ENCODE results near the gene PFKL.
"Not testable (repeated sequence)": the region's sequence is repeated elsewhere in the genome, so short reads cannot be mapped to it uniquely, and the experiment has no call there.

The PFKL gene

DNA sequence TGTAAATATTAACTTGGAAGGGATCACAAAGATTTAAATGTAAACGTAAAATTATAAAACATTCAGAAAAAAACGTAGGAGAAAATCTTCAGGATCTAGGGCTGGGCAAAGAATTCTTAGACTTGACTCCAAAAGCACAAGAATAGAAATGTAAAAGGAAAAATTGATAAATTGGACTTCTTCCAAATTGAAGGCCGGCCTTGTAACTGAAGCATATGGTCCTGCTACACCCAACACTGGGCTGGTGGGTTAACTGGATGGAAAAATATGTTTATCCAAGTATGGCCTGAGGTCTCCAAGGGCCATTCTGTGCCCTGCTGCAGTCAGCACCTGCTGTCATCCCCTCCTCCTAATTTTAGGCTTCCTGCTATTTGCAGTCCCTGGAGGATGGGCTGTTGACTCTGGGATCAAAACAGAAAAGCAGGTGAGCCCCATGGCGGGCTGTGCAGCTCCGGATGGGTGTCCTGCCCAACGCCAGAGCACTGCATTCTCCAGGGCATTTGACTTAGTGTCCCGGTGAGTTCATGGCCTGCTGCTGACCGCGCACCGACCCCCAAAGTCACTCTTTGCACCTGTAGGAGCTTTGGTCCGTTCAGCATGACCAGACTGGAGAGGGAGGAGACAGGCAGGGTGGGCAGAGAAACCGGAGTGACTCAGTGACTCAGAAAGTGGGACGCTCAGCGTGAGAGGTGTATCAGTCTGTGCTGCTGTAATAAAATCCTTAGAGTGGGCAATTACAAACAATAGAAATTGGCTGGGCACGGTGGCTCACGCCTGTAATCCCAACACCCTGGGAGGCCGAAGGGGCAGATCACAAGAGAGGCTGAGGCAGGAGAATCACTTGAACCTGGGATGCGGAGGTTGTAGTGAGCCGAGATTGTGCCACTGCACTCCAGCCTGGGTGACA lies 20.2 kb upstream of the PFKL start:
- DNase-seq: no peak

DNA sequence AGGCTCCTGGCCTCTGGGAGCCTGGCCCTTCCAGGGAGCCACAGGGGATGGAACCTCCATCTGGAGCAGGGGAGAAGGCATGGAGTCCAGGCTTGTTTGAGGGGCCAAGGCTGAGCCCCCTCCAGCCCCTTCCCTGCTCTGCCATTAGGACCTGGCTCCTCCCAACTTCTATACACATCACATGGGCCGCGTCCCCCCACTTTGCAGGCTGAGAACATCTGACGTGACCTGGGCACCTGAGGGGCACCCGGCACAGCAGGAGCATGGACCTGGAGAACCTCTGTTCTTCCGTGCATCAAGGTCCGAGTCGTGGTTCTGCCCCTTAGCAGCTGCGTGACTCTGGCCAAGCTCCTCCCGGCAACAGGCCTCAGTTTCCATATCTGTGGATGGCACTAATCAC lies 18.1 kb upstream of the PFKL start:
- DNase-seq: no peak

DNA sequence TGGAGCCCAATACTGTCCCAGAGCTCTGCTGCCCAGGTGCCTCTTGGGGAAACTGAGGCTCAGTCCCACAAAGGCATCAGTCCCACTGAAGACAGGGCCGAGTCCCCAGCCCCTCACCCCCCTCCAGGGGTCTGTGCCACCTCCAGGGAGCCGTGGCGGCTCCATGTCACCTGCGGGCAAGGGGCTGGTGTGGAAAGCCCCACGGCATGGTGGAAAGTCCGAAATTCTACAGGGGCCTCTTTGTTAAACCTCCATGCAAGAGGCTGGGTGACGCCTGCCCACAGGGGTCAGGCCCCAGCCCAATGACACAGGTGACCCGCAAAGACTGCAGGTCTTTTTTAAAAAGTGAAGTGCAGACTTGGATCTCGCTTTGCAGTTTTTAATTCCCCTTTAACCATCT lies 17.5 kb upstream of the PFKL start:
- no peak for DNase-seq

DNA sequence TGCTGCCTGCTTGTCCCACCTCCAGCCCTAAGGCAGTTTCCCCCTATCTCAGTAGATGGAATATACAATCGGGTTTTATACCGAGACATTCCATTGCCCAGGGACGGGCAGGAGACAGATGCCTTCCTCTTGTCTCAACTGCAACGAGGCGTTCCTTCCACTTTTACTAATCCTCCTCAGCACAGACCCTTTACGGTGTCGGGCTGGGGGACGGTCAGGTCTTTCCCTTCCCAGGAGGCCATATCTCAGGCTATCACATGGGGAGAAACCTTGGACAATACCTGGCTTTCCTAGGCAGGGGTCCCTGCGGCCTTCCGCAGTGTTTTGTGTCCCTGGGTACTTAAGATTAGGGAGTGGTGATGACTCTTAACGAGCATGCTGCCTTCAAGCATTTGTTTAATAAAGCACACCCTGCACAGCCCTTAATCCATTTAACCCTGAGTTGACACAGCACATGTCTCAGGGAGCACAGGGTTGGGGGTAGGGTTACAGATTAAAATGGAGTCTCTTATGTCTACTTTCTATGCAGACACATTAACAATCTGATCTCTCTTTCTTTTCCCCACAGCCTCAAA lies 16.6 kb upstream of the PFKL start:
- DNase-seq: not testable (repeated sequence)

DNA sequence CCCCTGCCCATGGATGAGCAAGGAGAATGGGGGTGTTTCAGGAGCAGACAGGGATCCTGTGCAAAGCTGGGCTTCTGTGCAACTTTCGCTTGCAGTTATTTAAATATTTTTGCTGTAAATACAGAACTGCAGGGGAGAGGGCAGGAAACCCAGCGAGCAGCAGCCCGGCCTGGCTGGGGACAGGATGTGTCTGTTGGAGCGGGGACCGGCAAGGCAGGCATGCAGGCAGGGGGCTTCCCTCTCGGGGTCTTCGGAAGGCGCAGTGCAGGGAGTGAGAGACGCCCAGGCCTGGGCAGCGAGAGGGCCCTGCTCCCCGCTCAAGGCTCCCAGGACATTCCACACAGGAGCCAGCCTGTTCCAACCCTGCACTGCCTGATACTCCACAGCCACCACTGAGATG lies 15.9 kb upstream of the PFKL start:
- no peak for DNase-seq

DNA sequence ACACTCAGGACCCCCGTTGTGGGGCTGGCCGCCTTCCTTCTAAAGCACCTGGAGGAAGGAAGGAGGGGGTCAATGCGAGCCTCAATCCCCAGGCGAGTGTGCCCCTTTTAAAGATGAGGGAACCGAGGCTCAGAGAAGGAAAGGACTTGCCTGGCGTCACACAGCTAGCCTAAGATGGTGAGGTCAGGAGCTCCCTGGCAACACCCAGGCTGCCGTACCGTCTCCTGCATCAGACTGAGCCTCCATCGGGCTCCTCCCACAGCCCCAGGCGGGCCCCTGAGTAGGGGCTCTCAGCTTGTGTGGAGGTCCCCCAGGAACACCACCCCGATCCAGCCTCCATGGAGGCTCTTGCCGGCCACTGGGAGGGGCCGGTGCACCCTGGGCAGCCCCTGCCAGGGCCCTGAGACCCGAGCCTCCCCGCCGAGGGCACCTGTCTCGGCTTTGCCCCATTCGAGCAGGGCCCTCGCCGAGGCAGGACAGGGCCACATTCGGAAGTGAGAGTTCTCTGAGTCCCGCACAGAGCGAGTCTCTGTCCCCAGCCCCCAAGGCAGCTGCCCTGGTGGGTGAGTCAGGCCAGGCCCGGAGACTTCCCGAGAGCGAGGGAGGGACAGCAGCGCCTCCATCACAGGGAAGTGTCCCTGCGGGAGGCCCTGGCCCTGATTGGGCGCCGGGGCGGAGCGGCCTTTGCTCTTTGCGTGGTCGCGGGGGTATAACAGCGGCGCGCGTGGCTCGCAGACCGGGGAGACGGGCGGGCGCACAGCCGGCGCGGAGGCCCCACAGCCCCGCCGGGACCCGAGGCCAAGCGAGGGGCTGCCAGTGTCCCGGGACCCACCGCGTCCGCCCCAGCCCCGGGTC lies 14.5 kb upstream of the PFKL start, which contains the start of gene AIRE:
TSS of gene AIRE (plus strand) at position 739 of the 855 bp plus-strand sequence. CDS start 131 bp downstream, outside the sequence.
- DNase-seq: peak in 3 of 4 experiments; percentile 41 to 46 (median 45)

DNA sequence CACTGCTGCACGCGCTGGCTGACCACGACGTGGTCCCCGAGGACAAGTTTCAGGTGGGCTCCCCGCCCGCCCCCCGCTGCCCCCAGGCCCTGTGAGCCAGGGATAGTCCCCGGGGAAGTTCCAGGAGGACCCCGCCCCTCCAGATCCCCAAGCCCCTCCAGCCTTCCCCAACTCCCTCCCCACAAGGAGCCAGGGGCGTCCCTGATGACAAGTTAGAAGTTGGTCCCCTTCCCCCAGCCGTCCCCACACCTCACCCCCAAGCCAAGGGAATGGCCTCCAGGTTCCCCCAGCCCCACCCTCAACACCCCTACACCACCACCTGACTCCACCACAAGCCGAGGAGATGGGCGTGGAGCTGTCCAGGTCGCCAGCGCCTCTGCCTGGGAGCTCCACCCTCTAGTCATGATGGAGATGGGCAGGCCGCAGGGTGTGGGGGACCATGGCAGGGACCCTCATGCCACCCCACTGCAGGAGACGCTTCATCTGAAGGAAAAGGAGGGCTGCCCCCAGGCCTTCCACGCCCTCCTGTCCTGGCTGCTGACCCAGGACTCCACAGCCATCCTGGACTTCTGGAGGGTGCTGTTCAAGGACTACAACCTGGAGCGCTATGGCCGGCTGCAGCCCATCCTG lies 13.7 kb upstream of the PFKL start:
- DNase-seq: no peak

DNA sequence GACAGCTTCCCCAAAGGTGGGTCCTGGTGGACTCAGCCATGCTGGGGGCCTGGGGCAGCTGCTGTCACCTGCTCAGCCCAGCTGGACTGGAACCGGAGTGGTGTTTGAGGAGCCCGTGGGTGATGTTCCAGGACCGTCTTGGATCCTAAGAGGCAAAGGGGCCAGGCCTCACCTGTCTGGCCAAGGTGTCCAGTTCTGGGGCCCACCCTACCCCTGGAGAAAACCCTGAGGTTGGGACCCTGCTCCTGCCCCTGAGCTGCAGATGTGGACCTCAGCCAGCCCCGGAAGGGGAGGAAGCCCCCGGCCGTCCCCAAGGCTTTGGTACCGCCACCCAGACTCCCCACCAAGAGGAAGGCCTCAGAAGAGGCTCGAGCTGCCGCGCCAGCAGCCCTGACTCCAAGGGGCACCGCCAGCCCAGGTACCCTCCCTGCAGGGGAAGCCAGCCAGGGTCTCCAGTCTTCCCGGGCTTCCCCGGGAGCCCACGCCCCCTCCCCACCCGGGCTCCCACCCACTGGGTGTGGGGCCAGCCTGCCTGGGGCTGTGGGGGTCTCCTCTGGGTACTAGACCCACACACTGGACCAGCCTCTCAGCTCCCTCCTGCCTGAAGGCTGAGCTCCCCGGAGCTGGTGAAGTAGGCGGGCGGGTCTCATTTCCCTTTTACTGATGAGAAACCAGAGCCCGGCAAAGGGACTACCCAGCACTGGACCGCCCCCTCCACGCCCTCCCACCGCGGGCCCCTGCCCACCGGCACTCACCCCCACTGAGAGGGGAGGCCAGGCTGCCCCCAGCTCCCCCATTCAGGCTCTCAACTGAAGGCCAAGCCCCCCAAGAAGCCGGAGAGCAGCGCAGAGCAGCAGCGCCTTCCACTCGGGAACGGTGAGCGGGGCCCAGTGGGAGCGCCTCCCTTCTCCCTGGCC lies 12.9 kb upstream of the PFKL start:
- peak in 3 of 4 experiments; percentile 23 to 44 (median 32) for DNase-seq

DNA sequence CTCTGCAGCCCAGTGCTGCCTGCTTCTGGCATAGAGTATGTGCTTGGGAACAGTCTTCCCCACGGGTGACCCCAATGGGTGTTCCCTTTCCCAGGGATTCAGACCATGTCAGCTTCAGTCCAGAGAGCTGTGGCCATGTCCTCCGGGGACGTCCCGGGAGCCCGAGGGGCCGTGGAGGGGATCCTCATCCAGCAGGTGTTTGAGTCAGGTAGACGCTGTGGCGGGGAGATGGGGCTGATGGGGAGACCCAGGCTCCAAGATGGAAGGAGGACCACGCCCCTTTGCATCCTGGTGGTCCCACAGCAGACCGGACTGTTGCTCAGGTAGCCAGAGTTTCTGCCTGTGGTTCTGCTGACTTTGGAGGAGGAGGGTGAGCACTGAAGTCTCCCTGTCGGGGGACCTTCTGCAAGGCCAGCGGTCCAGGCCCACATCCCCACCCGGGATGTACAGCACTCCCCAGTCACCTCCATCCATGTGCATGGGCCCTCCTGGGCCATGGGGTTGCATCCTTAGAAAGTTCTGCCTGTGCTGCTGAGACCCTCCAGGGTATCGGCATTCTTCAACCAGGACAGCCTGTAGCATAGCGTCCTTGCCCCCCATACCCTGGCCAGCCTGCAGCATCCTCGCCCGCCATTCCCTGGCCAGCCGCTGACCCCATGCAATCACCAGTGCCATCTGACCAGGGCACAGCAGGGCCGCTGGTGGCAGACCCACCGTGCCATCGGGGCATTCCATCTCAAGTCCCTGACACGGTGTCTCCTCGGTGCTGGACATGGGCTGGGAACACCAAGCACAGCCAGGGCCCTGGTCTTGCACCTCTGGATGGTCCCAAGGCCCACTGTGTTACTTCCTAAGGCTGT lies 11.4 kb upstream of the PFKL start:
- DNase-seq: no peak

DNA sequence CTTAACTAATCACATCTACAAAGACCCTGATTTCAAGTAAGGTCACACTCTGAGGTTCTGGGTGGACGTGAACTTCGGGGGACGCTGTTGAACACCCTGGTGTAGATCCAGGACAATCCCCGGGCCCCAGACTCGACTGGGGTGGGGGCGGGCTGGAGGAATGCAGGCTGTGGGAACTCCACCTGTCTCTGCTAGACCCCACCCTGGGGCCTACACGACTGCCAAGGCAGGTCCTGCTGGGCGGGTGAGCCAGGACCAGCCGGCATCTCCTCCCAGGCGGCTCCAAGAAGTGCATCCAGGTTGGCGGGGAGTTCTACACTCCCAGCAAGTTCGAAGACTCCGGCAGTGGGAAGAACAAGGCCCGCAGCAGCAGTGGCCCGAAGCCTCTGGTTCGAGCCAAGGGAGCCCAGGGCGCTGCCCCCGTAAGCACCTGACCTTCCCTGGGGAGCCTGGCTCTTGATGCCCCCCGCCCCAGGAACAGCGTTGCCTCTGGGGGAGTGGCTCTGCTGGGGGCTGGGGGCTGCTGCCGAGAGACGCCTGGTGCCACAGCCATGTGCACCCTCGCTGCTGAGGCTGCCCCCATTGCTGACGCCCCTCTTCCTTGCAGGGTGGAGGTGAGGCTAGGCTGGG lies 10.4 kb upstream of the PFKL start:
- no peak for DNase-seq

DNA sequence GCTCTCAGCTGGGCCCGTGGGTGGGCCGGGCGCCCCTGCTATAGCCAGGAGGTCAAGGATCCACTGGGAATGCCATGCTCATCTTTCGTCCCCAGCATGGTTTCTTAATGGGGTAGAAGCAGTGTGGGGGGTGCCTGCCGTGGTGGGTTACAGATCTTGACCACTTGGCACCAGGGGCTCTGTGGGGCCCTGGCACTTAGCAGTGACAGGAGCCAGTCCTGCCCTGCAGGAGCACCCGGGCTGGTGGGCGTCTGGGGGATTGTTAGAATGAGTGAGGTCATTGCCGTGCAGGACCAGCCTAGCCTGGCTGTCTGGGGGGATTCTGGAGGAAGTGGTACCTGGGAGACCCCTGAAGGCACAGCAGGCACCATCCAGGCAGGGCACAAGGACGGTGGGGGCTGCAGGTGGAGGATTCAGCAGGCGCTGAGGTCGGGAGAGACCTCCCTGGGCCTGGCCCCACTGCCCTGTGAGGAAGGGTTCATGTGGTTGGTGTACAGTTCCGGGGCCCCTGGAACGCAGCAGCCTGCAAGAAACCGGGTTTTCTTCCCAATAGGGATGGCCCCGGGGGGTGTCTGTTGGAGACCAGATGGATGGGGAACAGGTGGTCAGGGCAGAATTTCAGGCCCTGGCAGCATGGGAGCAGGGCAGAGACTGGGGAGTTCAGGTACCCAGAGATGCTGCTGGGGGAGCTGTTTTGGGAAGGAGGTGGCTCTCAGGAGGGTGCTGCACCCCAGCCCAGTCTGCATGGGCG lies 9.4 kb upstream of the PFKL start:
- no peak for DNase-seq

DNA sequence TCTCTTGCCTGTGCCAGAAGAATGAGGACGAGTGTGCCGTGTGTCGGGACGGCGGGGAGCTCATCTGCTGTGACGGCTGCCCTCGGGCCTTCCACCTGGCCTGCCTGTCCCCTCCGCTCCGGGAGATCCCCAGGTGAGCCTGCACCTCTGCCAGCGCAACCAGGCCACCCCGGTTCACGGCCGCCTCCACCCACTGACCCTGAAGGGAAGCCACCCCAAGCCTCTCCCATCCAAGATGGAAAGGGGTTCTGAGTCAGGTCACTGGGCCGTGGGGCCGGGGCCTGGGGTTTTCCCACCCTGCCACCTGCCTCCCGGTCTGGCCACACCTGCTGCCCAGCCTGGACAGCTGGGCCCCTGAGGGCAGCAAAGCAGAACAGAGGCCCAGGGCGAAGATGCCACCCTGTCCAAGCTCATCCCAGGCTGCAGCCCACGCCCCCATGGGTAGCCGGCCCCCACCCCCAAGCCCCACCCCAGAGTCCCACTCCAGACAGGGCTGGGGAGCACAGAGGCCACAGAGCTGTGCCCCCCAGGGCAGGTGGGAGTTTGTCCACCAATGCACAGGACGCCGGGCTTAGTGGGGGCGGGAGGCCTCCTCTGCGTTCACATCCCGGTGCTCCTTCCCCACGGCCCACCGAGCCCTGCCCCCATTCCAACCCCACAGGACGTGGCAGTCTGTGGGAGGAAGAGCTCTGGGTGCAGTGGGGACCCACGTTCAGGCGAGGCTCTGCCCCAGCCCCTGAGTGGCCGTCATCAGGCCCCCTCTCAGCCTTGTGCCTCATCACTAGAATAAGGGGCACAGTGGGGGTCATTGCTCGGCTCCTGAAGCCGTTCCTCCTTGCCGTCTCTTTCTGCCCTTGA lies 8.5 kb upstream of the PFKL start:
- no peak for DNase-seq

DNA sequence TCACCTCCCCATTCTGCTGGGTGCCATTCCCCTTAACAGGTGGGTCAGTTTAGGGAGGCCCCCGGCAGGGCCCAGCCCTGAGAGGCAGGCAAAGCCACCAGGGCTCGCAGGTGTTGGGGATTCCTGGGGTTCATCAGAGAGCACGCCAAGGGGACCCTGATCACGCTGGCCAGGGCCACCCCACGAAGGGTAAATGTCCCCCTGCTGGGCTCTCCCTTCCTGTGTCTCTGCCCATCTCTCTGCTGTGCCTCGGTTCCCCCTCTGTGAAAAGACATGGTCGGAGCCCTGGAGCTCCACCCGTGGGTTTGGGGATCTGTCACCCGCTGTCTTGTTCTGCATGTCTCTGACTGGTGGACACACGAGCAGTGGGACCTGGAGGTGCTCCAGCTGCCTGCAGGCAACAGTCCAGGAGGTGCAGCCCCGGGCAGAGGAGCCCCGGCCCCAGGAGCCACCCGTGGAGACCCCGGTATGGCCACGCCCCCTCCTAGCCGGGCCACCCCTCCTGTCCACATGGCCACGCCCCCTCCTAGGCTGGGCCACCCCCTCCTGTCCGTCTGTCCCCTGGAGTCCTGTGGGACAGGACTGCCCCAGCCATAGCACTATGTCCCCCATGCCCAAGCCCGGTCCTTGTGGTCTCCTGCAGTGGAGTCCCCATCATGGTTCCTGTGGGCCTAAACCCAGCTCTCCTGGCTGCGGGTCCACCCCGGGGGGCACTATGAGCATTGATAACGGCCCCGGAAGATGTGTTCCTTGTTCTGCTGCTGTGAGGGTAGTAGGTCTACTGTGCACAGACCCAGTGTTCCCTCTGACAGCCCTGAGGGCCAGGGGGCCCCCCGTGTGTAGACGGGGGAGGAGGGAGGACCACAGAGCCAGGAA lies 7.7 kb upstream of the PFKL start:
- DNase-seq: no peak

DNA sequence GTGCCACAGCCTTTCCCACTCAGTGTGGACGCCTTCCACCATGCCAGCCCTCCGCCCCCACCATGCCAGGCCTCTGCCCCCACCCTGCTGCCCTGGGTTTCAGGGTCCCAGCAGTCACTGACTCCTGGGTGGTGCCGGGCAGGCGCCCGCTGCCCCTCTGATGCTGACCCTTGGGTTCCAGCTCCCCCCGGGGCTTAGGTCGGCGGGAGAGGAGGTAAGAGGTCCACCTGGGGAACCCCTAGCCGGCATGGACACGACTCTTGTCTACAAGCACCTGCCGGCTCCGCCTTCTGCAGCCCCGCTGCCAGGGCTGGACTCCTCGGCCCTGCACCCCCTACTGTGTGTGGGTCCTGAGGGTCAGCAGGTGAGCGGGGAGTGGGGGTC lies 7.0 kb upstream of the PFKL start:
- DNase-seq: no peak

DNA sequence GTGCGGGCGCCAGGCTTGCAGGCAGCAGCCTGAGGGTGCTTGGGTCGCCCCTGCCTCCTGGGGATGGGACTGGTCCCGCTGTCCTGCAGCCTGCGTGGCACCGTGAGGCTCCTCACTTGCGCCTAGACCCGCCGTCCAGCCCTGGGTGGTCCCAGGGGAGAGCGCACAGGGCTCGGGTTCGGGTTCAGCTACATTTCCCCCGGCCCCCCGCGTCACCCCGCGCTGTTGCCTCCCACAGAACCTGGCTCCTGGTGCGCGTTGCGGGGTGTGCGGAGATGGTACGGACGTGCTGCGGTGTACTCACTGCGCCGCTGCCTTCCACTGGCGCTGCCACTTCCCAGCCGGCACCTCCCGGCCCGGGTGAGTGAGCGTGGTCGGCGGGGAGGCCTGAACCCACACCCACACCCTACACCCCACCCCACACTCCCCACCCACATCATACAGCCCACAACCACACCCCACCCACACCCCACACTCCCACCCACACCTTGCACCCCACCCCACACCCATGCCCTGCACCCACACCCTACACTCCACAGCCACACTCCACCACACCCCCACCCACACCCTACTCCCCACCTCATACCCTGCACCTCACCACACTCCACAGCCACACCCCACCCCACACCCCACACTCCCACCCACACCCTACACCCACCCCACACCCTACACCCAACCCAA lies 6.2 kb upstream of the PFKL start:
- no peak for DNase-seq

DNA sequence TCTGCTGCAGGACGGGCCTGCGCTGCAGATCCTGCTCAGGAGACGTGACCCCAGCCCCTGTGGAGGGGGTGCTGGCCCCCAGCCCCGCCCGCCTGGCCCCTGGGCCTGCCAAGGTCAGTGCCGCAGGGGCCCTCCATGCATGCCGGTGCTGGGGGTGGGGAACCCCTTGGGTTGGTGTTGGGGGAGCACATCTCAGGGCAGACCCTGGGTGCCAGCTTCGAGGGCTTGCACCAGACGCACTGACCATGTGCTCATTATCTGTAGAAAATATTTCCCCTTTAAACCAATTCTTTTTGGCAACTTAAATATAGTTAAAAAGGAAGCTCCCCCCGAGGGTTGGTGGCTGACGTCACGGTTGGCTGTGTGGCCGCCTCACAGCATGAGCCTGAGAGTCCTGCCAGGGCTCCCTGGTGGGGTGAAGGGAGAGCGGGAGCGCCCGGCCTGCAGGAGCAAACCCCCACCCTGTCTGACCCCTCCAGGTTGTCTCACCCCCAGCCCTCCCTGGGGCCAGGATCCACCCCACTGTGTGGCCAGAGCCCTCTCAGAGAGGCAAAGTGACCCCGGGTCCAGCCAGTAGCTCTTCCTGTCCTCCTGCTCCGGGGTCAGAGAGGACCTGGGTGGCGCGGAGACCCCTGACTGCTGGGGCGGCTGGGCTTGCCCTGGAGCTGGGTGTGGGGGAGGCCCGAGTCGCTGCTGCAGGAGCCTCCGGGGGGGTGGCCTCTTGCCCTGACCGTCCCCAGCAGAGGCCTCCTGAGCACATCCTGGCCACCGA lies 5.3 kb upstream of the PFKL start:
- DNase-seq: peak; percentile 68 to 77 (median 73)
